Stimulated activated CD4-positive, alpha-beta T cell treated with anti-CD3 and anti-CD28 coated beads, TNF-alpha, amount 100 ng/mL, for 24 hours (primary cell): ENCODE results near the gene CDC5L.

ENCODE experiments used
- DNase-seq, 3 experiments: peaks; one replicate each; pipeline ENCODE4 v3.0.0-alpha.2; 2020; ENCODE audit warnings: low read depth in 3 of 3

Gene CDC5L

GRCh38 chr6:44373787-44374186 lies 13.7 kb upstream of the CDC5L start:
- DNase-seq, result no peak

GRCh38 chr6:44375071-44375470 lies 12.4 kb upstream of the CDC5L start:
- no peak for DNase-seq

- no peak for DNase-seq
Observed at GRCh38 chr6:44377484-44377883, 10.0 kb upstream of the CDC5L start.

GRCh38 chr6:44377971-44378370 lies 9.5 kb upstream of the CDC5L start:
- DNase-seq, result no peak

- no peak for DNase-seq
Observed at GRCh38 chr6:44381739-44382138, 5.8 kb upstream of the CDC5L start.

GRCh38 chr6:44386364-44386928 lies 1.1 kb upstream of the CDC5L start:
- DNase-seq, result no peak

GRCh38 chr6:44386929-44387345 lies 569 bp upstream of the CDC5L start:
- DNase-seq, result no peak

GRCh38 chr6:44388135-44388487 lies 605 bp downstream of the CDC5L start:
- DNase-seq, result no peak

- no peak for DNase-seq
Observed at GRCh38 chr6:44388887-44389286, 1.4 kb downstream of the CDC5L start.

- DNase-seq, result no peak
Observed at GRCh38 chr6:44390158-44390683, 2.7 kb downstream of the CDC5L start.

GRCh38 chr6:44395501-44395900 lies 8.0 kb downstream of the CDC5L start:
- no peak for DNase-seq

- DNase-seq, result no peak
Observed at GRCh38 chr6:44396968-44397367, 9.5 kb downstream of the CDC5L start.

GRCh38 chr6:44397424-44398164 lies 10.1 kb downstream of the CDC5L start:
- DNase-seq, result no peak

- no peak for DNase-seq
Observed at GRCh38 chr6:44399991-44400390, 12.5 kb downstream of the CDC5L start.

GRCh38 chr6:44400572-44400971 lies 13.1 kb downstream of the CDC5L start:
- DNase-seq, result no peak

GRCh38 chr6:44401138-44401537 lies 13.6 kb downstream of the CDC5L start:
- DNase-seq, result no peak

GRCh38 chr6:44404022-44404714 lies 16.7 kb downstream of the CDC5L start:
- DNase-seq, result no peak

- DNase-seq, result no peak
Observed at GRCh38 chr6:44404715-44405099, 17.2 kb downstream of the CDC5L start.

- DNase-seq, result no peak
Observed at GRCh38 chr6:44407951-44408670, 20.6 kb downstream of the CDC5L start.

- DNase-seq, result no peak
Observed at GRCh38 chr6:44409207-44409794, 21.8 kb downstream of the CDC5L start.

GRCh38 chr6:44410363-44410762 lies 22.9 kb downstream of the CDC5L start:
- no peak for DNase-seq

- DNase-seq, result no peak
Observed at GRCh38 chr6:44411141-44411540, 23.6 kb downstream of the CDC5L start.
